Measurements from ENCODE around the gene IMPA2.

The IMPA2 gene

DNA sequence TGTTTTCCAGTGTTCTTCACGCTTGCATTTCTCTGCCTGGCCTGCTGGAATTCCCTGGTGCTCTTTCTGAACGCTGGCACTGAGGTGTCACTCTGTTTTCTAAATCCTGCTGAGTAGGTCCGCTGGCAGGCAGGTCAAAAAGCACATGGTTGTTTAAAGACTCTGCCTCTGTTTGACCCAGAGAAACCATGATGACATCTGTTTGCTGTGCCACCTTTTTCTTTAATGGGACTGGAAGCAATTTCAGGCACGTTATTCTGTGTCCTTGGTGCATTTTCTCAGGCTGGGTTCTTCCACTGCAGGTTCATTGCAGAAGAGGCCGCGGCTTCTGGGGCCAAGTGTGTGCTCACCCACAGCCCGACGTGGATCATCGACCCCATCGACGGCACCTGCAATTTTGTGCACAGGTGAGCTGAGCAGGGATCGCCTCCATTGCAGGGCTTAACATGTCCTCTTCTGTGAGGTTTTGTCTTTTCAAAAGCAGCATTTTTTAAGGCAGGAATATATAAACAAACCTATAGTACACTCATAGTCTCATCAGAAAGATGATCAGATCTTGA lies 28.4 kb downstream of the IMPA2 start:
- DNase-seq (ENCODE audit: low read depth): no peak
- TF ChIP-seq POLR2A (IDR thresholded peaks at IDR 0.05; ENCODE audit: extremely low read depth, insufficient read length): no peak
- TF ChIP-seq, protein P1, sequence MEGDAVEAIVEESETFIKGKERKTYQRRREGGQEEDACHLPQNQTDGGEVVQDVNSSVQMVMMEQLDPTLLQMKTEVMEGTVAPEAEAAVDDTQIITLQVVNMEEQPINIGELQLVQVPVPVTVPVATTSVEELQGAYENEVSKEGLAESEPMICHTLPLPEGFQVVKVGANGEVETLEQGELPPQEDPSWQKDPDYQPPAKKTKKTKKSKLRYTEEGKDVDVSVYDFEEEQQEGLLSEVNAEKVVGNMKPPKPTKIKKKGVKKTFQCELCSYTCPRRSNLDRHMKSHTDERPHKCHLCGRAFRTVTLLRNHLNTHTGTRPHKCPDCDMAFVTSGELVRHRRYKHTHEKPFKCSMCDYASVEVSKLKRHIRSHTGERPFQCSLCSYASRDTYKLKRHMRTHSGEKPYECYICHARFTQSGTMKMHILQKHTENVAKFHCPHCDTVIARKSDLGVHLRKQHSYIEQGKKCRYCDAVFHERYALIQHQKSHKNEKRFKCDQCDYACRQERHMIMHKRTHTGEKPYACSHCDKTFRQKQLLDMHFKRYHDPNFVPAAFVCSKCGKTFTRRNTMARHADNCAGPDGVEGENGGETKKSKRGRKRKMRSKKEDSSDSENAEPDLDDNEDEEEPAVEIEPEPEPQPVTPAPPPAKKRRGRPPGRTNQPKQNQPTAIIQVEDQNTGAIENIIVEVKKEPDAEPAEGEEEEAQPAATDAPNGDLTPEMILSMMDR (IDR thresholded peaks at IDR 0.05; ENCODE audit: low read depth, low read length): no peak
- no peak for TF ChIP-seq MYC (IDR thresholded peaks at IDR 0.05; ENCODE audit: low read depth, low read length)
- TF ChIP-seq, protein P2, sequence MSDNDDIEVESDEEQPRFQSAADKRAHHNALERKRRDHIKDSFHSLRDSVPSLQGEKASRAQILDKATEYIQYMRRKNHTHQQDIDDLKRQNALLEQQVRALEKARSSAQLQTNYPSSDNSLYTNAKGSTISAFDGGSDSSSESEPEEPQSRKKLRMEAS (IDR thresholded peaks at IDR 0.05; ENCODE audit: low read depth, low read length): no peak
- no peak overlapping the region for H3K4me3 ChIP-seq (ENCODE audit: low read depth, low read length)

DNA sequence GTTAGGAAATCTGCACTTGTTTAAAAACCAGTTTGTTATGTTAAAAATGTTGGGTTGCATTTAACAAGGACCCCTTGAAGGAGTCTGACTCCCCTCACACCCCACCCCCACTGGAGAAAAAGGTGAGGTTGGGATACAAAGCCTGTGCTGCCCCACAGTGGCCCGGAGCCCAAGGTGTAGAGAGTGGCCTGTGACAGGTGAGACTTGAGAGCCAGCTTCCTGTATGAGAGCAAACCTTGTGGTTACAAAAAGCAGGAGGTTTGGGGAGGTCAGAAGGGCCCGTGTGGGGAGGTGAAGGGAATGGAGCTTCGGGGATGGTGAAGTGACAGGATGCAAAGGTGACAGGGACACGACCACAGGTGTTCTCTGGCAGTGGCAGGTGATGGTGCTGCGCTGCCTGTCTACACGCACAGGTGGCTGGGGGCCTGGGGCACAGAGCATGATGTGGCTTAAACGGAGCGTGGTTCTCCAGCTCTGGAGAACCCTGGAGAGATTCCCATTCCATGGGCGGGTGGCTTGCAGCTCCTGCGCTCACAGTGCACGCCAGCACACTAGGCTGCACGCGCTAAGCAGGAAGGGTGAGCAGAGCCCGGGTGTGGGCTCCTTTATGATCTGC lies 29.0 kb downstream of the IMPA2 start:
- no peak for DNase-seq (ENCODE audit: low read depth)
- no peak overlapping the region for H3K4me3 ChIP-seq (ENCODE audit: low read depth, low read length)
- TF ChIP-seq, protein P1 (IDR thresholded peaks at IDR 0.05; ENCODE audit: low read depth, low read length): no peak
- TF ChIP-seq, protein P2 (IDR thresholded peaks at IDR 0.05; ENCODE audit: low read depth, low read length): no peak
- TF ChIP-seq POLR2A (IDR thresholded peaks at IDR 0.05; ENCODE audit: extremely low read depth, insufficient read length) (no peak), MYC (IDR thresholded peaks at IDR 0.05; ENCODE audit: low read depth, low read length) (no peak)

DNA sequence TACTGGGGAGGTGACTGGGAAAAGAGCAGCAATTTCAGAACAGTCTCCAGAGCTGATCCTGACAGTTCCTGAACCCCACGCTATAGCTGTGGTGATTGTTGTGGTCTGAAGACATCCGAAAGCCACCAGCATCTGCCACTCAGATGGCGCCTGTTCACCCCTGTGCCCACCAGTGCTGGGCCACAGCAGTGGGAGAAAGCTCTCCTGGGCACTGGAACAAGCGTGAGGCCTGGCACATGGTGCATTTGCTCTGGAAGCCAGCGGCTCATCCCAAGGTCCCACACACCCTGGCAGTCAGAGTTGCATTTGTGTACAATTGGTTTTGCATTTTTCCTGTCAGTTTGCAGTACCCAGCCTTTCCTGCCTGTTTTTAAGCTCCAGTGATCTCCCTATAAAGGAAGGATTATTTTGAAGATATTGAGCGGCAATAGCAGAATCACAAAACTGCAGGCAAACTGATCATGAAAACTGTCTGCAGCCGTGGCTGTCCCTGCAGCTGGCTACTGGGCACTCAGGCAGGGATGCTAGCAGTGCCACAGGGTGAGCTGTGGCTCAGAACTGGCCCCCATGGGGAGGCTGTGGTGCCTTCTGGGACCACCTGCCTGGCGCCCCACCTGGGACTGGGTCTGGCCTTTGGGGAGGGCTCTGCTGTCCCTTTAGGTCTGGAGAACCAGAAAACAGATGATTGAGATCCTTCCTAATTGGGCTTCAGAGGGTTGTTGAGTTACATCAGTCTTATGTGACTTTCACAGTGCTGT lies 30.1 kb downstream of the IMPA2 start:
- no peak overlapping the region for H3K4me3 ChIP-seq (ENCODE audit: low read depth, low read length)
- no peak for TF ChIP-seq POLR2A (IDR thresholded peaks at IDR 0.05; ENCODE audit: extremely low read depth, insufficient read length)
- DNase-seq (ENCODE audit: low read depth): no peak

DNA sequence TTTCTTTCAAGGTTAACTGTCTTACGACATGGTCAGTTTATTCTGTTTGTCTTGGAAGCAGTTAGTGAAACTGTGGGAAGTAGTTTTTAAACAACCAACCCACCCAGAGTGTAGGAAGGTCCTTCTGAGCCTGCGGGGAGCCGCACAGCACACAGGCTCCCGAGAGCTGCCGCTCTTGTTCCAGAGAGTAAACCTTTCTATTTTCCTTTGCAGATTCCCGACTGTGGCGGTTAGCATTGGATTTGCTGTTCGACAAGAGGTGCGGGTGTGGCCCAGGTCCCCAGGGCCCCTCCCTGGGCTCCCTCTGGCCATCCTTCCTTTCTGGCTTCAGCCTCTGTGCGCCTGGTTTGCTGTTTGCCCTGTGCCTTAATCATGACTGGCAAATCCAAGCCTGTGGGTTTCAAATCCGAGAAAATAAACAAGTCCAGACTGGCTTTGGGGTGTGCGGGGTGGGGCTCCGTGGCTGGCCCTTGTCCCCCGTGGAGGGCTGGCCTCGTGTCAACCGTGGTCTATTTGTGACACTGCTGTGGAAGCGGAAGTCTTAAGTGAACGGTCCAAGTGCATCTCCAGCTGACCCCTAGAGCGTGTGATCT lies 30.7 kb downstream of the IMPA2 start:
- no peak overlapping the region for H3K4me3 ChIP-seq (ENCODE audit: low read depth, low read length)
- DNase-seq (ENCODE audit: low read depth): no peak
- TF ChIP-seq, protein P1 (IDR thresholded peaks at IDR 0.05; ENCODE audit: low read depth, low read length): no peak

DNA sequence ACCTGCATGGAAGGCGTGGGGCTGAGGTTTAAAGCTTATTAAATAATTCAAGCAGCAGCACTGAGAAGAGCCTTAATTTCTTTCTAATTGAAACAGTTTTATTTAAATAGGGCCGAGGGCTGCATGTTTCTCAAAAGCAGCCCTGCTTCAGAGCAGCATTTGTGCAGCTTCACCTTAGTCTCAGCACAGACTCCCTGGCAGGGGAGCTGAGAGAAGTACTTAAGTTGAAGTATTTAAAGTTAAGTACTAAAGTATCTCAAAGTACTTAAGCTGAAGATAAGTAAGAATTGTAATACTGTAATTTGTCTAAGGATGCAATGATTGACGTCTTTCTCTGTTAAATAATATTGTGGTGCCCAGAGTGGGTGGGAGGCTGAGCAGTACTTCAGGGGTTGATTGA lies 31.4 kb downstream of the IMPA2 start:
- TF ChIP-seq, protein P2 (IDR thresholded peaks at IDR 0.05; ENCODE audit: low read depth, low read length): no peak
- TF ChIP-seq MYC (IDR thresholded peaks at IDR 0.05; ENCODE audit: low read depth, low read length) (no peak), POLR2A (IDR thresholded peaks at IDR 0.05; ENCODE audit: extremely low read depth, insufficient read length) (no peak)
- TF ChIP-seq, protein P1 (IDR thresholded peaks at IDR 0.05; ENCODE audit: low read depth, low read length): no peak
- no peak overlapping the region for H3K4me3 ChIP-seq (ENCODE audit: low read depth, low read length)
- DNase-seq (ENCODE audit: low read depth): no peak

DNA sequence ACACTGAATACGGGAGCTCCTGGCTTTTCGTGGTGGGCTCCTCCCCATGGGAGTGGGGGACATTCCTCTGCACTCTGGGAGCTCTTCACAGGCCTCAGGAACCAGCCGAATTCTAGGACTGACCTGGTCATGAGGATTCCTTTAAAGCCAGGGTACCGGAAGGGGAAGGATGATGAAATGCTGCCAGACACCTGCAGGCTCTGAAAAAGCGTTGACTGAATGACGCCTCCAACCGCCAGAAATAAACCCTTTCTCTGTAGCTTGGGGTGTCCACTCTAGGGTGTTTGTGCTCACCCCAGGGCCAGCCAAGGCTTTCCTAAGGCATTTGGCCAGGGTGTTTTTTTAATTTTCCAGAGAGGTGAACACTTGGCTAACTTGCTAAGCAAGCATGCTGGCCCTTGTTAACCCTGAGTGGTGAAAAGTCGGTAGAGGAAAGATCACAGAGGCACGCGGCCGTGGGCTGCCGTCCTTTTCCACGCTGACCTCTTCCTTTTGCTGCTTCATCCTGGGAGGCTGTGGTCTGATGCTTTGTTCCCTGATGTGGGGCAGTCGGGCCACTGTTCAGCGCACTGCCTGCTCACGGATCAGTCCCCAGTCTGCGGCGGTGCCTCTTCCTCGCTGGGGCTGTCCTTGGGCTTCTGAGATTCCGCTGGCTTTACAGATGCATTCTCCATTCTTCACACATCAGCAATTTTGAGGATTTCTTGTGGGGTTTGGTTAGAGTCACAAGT lies 32.0 kb downstream of the IMPA2 start:
- TF ChIP-seq MYC (IDR thresholded peaks at IDR 0.05; ENCODE audit: low read depth, low read length): no peak
- TF ChIP-seq POLR2A (IDR thresholded peaks at IDR 0.05; ENCODE audit: extremely low read depth, insufficient read length): no peak
- TF ChIP-seq, protein P1 (IDR thresholded peaks at IDR 0.05; ENCODE audit: low read depth, low read length): no peak
- TF ChIP-seq, protein P2 (IDR thresholded peaks at IDR 0.05; ENCODE audit: low read depth, low read length): no peak
- H3K4me3 ChIP-seq (ENCODE audit: low read depth, low read length): no peak overlapping the region
- DNase-seq (ENCODE audit: low read depth): no peak
